Measurements from ENCODE around the gene TMEM117.
"Not testable (repeated sequence)": the region's sequence is repeated elsewhere in the genome, so short reads cannot be mapped to it uniquely, and the experiment has no call there.

TMEM117 gene

DNA sequence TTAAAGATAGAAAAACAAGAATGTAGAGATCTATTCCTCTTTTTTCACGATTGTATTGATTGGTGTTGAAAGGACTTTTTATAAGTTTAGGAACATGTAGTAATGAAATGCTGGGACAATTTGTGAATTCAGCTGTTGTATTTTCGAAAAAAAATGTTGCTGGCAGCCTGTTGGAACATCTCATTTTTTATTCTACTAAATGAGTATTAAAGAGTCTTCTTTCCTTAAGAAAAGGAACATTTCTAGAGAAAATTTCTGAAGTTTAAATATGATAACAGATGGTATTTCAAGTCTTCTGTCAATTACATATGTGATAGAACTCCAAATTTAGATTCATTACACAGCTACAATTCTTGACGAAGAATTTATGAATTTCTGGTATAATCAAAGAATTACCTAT is 189.6 kb downstream of the TMEM117 start:
- DNase-seq (ENCODE audit: low read depth): no peak

DNA sequence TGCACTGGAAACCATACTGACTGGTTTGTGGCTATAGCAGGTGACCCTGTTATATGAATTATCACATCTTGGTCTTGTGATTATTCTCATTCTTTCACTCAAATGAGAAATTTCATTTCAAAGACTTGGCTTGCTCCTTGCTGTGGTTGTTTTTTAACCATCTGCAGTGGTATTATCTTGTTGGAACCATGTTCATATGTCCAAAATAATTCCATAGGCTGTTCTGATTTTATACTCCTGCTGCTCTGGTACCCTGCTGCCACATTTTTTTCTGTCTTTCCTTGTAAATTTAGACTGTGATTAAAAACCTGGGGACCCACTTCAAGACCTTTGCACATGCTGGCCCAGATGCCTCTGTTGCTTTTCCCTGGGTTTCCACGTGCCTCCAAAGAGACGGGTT is 190.2 kb downstream of the TMEM117 start:
- DNase-seq (ENCODE audit: low read depth): no peak

DNA sequence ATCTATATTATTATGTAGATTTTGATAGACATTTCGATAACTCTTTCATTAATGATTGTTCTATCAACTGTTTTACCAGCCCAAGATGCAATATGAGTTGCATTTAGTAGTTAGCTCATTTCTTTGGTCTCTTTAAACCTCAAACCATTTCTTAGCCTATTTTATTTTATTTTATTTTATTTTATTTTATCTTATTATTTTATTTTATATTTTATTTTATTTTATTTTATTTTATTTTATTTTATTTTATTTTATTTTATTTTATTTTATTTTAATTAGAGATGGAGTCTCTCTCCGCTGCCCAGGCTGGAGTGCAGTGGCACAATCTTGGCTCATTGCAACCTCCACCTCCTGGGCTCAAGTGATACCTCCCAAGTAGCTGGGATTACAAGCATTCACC is 191.0 kb downstream of the TMEM117 start:
- not testable (repeated sequence) for DNase-seq (ENCODE audit: low read depth)

DNA sequence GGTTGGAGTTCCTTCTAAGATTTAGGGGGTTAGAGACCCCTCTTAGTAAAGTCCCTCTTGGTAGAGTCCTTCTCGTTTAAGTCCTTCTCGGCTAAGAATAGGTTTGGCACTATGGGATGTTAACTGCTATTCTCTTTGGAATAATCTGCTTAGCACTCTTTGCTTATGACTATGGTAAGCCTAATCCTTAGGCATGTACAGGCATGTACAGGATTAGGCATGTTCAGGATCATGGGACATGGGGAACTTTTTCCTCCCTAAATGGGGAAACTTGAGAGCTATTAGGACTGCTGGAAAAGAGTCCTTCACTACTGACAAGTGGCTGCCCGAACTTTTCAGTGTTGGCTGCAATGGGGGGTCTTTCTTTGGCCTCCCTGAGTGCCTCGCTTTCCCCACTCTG is 193.3 kb downstream of the TMEM117 start:
- no peak for DNase-seq (ENCODE audit: low read depth)

DNA sequence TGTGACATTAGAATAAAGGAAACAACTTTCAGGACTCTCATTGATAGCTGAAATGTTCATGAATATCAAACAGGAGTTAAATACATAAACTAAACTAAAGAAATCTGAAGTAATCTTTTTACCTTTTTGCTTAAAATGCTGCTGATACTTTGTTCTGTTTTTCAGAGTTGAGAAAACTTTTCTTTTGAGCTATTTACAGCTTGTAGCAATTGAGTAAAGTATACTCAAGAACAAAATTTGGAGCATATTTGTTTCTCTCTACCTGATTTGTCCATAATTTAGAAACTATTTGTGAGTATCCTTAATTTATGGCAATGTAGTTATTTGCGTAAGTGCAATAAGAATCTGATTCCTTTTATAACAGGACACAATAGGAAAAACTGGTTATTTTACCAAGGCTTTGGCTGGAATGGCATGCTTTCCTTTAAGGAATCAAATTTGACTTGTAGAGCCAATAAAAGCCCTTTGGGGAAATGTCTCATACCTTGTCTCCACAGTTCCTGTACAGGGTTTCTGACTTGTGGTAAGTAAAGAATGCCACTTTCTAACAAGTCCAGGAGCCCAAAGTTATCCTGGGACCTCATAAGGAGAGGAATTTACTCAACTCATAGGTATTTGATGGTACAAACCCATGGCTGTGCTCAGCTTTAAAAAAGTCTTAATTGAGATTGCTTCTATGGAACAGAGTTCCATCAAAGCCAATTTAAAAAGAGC is 195.7 kb downstream of the TMEM117 start:
- no peak for DNase-seq (ENCODE audit: low read depth)

DNA sequence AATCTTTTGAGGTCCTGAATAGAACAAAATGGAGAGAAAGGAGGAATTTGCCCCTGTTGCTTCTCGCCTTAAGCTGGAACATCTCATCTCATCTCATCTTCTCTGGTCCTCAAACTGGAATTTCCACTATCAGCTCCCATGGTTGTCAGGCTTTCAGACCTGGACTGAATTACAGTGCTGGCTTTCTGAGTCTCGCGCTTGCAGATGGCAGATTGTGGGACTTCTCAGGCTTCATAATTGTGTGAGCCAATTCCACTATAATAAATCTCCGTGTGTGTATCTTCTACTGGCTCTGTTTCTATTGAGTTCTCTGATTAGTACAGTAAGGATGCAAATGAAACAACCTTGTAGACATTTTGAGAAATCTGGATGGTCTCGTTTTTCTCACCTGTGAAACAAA is 199.0 kb downstream of the TMEM117 start:
- no peak for DNase-seq (ENCODE audit: low read depth)

DNA sequence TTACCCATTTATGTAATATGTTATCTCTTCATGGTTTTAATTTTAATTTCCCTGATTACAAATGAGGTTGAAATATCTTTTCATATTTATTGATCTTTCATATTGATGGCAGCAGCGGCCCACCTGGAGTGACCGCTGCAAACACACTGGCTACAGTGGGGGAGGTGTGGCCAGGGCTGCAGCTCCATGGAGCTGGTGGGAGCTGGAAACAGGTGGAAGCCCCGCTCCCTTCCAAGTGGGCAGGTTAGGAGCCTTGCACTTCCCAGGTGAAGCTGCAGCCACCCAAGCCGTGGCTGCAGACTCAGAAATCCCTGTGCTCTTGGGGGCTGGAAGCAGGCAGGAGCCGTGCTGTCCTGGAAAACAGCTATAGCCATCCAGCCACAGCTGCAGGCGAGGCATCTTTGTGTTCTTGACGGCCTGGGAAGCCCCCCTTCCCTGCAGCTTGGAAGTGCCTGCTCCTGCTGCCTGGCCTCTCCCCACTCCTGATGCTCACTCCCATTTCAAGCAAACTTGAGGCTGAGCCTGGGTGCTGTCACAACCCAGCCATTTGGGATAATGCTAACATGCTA is 201.1 kb downstream of the TMEM117 start:
- no peak for DNase-seq (ENCODE audit: low read depth)

DNA sequence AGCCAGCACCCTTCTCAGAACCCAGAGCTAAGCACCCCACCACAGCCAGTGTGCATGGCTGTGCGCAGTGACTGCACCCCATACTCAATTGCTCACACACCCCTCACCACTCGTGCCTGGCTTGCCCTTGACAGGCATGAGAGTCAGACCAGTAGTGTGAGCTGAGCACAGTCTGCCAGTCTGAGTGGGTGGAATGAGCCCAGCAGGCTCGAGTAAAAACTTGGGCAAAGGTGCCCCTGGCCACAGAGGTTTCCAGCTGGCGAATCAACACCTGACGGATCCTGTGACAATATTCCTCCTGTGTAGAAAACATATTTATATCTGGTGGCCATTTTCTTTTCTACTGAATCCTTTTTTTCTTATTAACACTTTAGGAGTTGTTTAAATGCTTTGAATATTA is 202.5 kb downstream of the TMEM117 start:
- no peak for DNase-seq (ENCODE audit: low read depth)

DNA sequence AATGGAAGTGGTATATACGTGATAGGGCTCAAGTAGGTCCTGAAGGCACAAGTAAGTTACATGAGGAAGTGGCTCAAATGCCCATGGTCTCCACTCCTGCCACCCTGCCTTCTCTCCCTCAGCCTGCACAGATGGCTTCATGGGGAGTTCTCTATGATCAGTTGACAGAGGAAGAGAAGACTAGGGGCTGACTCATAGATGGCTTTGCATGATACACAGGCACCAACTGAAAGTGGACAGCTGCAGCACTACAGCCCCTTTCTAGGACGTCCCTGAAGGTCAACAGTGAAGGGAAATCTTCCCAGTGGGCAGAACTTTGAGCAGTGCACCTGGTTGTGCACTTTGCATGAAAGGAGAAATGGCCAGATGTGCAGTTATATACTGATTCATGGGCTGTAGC is 208.6 kb downstream of the TMEM117 start:
- not testable (repeated sequence) for DNase-seq (ENCODE audit: low read depth)

DNA sequence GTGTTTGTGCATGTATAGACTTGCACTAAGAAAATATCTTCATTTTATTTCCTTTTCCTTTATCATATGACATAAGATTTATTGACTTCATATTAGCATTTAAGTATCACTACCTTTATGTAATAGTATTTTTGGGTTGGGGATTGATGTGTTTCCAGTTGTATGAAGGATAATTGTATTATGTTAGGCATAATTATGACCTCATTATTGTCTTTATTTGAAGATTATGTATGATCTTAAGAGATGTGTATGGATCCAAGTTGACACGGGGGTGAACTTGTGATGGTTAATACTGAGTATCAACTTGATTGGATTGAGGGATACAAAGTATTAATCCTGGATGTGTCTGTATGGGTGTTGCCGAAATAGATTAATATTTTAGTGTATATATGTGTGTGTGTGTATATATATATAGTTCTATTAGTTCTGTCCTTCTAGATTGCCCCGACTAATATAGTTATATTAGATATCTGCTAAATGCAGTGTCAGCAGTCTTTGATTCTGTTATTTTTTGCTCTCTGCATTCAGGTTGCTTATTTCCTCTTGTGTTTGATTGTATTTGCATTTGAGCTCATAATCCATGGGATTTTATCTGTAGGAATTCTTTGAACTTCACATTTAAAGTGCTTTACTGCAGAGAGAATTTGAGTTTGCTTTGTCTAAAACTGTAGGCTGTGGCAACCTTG is 211.0 kb downstream of the TMEM117 start:
- DNase-seq (ENCODE audit: low read depth): no peak

DNA sequence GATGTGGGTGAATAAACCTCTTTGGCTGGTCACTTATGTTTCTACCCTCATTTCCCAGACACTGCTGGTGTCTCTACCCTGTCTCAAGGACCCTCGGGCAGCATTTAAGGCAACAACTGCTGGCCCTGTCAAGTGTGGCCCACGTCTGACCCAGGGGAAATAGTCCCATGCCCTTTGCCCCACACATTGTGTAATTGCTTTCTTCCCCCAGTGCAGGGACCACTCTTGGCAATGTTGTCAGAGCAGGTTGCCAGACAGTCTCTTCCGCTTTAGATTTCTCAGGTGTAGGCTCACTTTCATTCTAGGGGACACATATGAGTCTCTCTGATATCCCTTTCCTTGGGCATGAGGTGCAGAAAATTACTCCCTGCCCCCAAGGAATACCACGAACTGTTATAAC is 216.7 kb downstream of the TMEM117 start:
- DNase-seq (ENCODE audit: low read depth): no peak

DNA sequence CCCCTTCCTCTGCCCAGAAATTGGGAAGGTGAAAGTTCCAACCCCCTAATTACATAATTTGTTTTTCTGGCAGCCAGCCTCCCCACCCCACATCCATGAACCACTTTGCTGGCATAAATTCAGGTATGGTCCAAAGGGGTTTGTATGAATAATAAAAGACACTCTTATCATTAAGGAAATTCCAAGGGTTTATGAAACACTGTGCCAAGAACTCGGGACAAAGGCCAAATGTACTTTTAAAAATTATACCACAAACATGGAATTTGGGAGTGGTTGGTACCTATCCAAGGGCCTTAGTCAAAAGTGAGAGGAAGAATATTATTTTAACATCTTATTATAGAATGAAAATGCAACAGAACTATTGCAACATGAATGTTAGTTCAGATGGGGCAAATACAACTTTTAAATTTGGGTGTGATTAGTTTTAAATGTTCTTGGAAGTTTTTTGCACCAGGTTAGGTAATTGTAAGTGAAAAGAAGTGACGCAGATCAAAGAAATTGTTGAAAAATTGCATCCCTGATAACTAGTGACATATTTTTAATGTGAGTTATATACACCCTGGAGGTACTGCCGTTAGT is 217.8 kb downstream of the TMEM117 start:
- DNase-seq (ENCODE audit: low read depth): no peak

DNA sequence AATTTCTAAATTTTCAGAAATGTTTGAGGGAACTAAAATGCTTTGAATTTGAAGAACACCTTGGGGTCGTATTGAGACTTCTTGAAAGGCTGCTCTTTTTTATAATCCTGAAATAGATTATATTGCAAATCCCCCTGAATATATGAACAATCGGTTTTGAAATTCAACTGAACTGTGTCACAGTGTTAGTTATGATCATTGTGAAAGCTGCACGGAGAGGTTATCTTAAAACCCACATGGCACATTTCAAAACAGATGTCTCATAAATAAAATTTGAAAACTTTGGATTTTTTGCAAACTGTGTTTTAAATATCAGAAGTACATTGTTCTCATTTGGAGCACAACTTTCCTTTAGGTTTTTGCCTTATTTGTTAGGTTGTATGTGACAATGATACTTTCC is 218.4 kb downstream of the TMEM117 start:
- no peak for DNase-seq (ENCODE audit: low read depth)

DNA sequence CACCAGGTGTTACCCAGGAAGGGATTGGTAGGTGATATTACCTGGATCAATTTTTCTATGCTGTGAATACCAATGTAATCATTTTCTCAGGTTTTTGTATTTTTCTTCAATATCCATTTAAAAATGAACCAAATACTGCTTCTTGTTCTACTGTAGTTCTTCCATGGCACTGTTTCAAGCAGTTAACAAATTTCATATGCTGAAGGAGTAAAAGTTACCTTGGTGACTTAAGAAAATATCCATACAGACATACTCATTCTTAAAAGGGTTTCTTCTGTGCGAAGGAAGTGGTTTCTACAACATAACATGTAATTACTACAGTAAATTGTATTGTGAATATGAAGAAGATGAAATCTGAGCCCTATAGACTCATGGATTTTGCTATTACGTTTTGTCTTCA is 222.5 kb downstream of the TMEM117 start:
- no peak for DNase-seq (ENCODE audit: low read depth)

DNA sequence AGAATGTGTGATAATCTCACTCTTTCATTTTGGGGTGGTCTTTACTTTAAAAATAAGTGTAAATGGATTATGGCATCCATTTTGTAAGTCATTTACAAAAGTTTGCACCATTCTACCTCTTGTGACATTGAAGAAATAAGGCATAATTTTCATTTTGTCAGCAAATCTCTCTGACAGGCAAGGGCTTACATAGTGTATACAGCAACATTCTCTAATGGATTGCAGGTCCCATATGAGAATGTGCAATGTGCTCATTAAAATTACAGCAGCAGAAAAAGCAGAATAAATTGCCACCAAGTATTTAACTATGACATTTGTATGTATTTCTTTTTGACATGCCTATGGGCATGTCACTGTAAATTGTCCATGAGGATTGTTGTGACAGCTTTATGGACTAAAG is 223.6 kb downstream of the TMEM117 start:
- no peak for DNase-seq (ENCODE audit: low read depth)

DNA sequence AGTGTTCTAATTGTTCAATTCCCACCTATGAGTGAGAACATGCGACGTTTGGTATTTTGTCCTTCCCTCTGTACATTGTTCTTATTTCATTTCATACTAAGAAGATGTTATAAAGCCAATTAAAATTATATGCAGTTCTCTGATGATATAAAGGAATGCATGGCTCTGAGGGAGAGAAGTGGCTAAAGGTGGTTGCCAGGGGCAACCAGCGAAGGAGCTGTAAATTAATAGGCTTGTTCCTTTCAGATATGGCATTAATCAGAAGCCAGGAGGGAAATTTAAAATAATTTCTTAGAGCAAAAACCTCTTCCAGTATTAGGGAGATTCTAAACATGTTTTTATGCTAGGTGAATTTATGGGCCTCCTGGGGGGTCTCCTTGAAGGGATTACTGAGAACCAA is 227.8 kb downstream of the TMEM117 start:
- no peak for DNase-seq (ENCODE audit: low read depth)

DNA sequence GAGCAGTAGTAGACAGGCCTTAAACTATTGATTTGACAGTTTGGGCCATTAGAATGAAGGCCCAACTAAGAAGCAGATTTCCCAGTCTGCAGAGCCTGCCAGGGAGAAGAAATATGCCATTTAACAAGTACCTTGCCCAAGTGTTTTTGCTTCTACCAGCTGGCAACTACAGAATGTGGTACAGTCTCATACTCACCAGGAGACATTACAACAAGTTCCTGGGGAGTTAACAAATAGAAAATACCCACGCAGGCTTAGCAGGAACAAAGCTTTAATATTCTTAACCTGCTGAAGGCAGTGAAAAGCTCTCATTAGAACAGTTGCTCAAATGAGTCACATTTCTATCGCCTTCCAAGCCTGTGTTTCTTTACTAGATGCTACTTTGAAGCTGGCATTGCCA is 241.0 kb downstream of the TMEM117 start:
- no peak for DNase-seq (ENCODE audit: low read depth)

DNA sequence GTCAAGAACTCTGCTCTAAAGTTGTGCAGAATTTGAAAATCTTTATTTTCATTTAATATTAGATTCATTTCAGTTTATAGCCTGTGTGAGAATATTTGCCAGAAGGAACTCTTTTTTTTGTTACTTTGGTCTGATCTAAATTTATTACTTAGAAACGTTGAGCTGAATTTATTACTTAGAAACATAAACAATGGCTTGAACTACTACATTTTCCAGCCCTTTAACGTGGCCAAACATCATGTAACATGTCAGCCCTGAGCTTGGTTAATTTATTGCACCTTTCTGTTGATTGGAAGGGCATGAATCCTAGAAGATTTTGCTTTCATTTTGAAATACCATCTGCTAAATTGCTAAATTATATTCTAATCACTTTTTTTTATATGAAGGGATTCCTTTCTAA is 241.4 kb downstream of the TMEM117 start:
- no peak for DNase-seq (ENCODE audit: low read depth)

DNA sequence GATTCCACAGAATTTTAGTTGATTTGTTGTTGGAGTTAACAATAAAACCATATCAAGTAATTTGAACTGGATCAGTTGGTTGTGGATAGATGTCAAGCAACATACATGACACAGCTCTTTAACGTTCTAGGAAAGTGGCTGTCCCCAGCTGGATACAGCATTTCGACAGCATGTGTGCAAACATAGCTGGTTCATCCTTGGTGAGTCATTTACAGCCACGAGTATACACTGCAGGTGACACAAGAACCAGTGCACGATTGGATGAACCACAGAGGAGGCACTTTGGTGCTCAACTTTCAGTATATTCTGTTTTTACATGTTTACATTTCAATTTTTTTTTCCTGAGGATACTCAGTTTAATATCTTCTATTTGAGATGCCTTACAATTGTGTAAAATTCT is 242.4 kb downstream of the TMEM117 start:
- DNase-seq (ENCODE audit: low read depth): no peak

DNA sequence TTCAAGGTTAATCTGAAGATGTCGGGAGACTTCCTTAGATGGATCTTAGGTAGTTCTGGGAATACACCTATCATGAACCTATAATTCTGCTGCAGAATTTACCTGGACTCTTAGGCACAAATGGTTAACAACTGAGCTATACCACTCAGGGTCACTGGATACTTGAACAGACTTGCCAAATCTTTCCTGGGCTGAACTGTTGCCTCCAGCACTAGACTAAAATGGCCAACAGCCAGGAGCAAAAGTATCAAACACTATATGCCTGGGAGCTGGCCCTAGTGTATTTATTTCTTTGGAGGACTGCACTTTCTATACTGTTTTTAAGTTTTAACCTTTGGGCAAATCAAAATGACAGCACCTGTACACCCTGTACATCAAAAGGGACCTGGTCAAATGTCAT is 252.8 kb downstream of the TMEM117 start:
- DNase-seq (ENCODE audit: low read depth): no peak

DNA sequence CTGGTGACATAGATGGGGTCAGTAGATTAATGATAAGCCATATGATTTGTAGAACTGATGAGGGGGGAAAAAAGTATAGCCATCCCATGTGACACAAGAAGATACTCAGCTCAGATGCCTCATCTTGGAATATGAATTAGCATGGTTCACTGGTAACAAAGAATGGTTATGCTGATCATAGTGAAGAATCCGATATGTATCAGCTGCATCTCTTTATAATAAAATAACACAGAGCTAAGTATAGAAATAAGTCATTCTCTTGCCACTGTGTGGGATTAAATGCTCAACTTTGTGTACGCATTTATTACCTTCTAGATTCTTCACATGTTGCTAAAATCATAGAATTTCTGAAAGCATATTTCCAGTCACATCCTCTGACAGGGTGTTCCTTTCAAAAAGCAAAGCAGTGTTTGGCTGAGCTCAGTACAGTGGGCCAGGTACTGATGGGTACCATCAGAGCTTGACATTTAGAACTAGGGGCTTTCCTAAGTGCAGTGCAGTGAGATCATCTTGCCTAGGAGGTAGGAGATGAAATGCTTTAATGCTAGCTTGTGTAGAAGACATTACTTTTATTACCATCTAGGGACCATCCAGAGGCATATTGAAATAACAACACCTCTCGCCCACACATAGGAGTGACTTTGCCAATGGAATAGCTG is 256.2 kb downstream of the TMEM117 start:
- no peak for DNase-seq (ENCODE audit: low read depth)

DNA sequence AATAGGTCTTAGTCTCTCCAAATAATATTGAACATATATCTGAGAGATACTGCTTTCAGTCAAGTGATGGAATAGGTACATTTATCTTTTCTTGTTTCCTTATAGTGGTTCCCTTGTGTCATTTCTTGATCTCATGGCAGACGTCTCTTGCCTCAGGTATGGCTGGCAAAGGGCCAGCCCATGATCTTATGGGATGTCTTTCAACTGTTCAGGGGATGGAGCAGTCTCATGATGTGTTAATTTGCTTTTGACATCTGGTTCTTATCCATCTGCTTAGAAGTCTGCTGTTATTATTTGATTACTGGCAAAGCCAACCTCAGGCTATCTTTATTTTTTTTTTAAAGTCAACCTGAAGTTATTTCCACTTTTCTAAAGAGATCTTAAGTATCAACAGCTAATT is 262.9 kb downstream of the TMEM117 start:
- no peak for DNase-seq (ENCODE audit: low read depth)

DNA sequence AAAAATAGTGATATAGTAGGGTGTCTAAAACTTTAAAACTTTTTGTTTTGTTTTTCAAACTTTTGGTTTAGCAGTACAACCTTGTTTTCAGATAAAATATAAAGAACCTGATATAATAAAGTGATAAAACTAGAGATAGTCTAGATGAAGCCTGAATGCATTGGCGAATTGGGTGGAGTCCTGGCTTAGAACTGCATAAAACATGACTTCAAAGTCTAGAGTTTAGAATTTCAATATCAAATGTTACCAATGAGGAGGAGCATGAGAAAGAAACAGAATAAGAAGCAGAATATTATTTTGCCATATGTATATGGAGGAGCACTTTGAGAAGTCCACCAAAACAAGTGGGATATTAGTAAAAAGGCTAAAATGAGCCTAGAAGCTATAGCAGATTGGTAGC is 263.6 kb downstream of the TMEM117 start:
- no peak for DNase-seq (ENCODE audit: low read depth)

Measured in stimulated activated CD8-positive, alpha-beta memory T cell treated with anti-CD3 and anti-CD28 coated beads, Interleukin-4, amount 100 ng/mL, for 24 hours (primary cell).